LoVo (cell line): ENCODE data around the gene CEACAM16.
"Not testable (repeated sequence)": the region's sequence is repeated elsewhere in the genome, so short reads cannot be mapped to it uniquely, and the experiment has no call there.

Source experiments
- DNase-seq: peaks from one replicate; pipeline ENCODE4 v3.0.0-alpha.2; 2016; ENCODE audit warnings: low spot score

The CEACAM16 gene

GRCh38 chr19:44703336-44704078 is 4.6 kb downstream of the CEACAM16 start:
- no peak for DNase-seq

GRCh38 chr19:44704982-44705381 is 6.0 kb downstream of the CEACAM16 start:
- no peak for DNase-seq

GRCh38 chr19:44705502-44706010 is 6.6 kb downstream of the CEACAM16 start:
- no peak for DNase-seq

GRCh38 chr19:44706506-44707236 is 7.7 kb downstream of the CEACAM16 start:
- no peak for DNase-seq

- no peak for DNase-seq
These were observed 8.8 kb downstream of the CEACAM16 start for GRCh38 chr19:44707794-44708193.

- no peak for DNase-seq
These were observed 10.0 kb downstream of the CEACAM16 start for GRCh38 chr19:44708940-44709339.

GRCh38 chr19:44709434-44710266 is 10.7 kb downstream of the CEACAM16 start:
- not testable (repeated sequence) for DNase-seq

GRCh38 chr19:44710483-44710882 is 11.5 kb downstream of the CEACAM16 start:
- DNase-seq = no peak

- DNase-seq = no peak
These were observed 14.0 kb downstream of the CEACAM16 start for GRCh38 chr19:44712864-44713515.

- no peak for DNase-seq
These were observed 15.7 kb downstream of the CEACAM16 start for GRCh38 chr19:44714597-44715169.

- no peak for DNase-seq
These were observed 18.7 kb downstream of the CEACAM16 start for GRCh38 chr19:44717603-44718002.

GRCh38 chr19:44718441-44719261 is 19.7 kb downstream of the CEACAM16 start:
- peak; percentile 41 for DNase-seq

GRCh38 chr19:44719262-44719701 is 20.3 kb downstream of the CEACAM16 start:
- no peak for DNase-seq

- not testable (repeated sequence) for DNase-seq
These were observed 21.4 kb downstream of the CEACAM16 start for GRCh38 chr19:44720396-44720795.

- no peak for DNase-seq
These were observed 22.0 kb downstream of the CEACAM16 start for GRCh38 chr19:44720945-44721344.

- DNase-seq = not testable (repeated sequence)
These were observed 22.4 kb downstream of the CEACAM16 start for GRCh38 chr19:44721369-44721768.

GRCh38 chr19:44722131-44723121 is 23.5 kb downstream of the CEACAM16 start:
- DNase-seq = no peak

- DNase-seq = no peak
These were observed 24.5 kb downstream of the CEACAM16 start for GRCh38 chr19:44723299-44723951.

GRCh38 chr19:44723952-44724319 is 25.0 kb downstream of the CEACAM16 start:
- peak; percentile 81 for DNase-seq
